Choroid plexus epithelial cell (primary cell): ENCODE results near the gene SIX3.

ENCODE experiments used
- DNase-seq: peaks from one replicate; pipeline ENCODE4 v3.0.0-alpha.2; 2010; ENCODE audit warnings: low read depth
- H3K4me3 ChIP-seq: 2 replicates; pipeline ENCODE4 v1.5.1; 2011; ENCODE audit warnings: low read depth, mild to moderate bottlenecking, control low read depth, low read length, moderate library complexity
- CTCF ChIP-seq: conservative IDR thresholded peaks from 2 replicates; pipeline ENCODE4 v1.5.1; 2011; ENCODE audit warnings: low read depth, mild to moderate bottlenecking, control low read depth, inconsistent platforms, low read length, moderate library complexity

SIX3 gene

GRCh38 chr2:44939106-44940048 lies 2.1 kb upstream of the SIX3 start:
- DNase-seq: no peak
- no peak for TF ChIP-seq CTCF
- H3K4me3 ChIP-seq: no peak overlapping the region

GRCh38 chr2:44940049-44940494 lies 1.4 kb upstream of the SIX3 start:
- no peak for DNase-seq
- TF ChIP-seq CTCF: no peak
- no peak overlapping the region for H3K4me3 ChIP-seq

GRCh38 chr2:44940732-44941464 lies 604 bp upstream of the SIX3 start:
- no peak for TF ChIP-seq CTCF
- DNase-seq: no peak
- H3K4me3 ChIP-seq: no peak overlapping the region

- no peak overlapping the region for H3K4me3 ChIP-seq
- no peak for DNase-seq
- no peak for TF ChIP-seq CTCF
Observed at GRCh38 chr2:44942304-44943030, 965 bp downstream of the SIX3 start.

- DNase-seq: no peak
- no peak overlapping the region for H3K4me3 ChIP-seq
- no peak for TF ChIP-seq CTCF
Observed at GRCh38 chr2:44943031-44943692, 1.7 kb downstream of the SIX3 start.

GRCh38 chr2:44943693-44944101 lies 2.2 kb downstream of the SIX3 start:
- no peak overlapping the region for H3K4me3 ChIP-seq
- no peak for DNase-seq
- no peak for TF ChIP-seq CTCF
